Testis (tissue), 3 donors: Measurements from ENCODE around the gene EPB41L4A. TPM values are rescaled to one million over a fixed set of nuclear protein-coding genes. Genes with fewer than 3 reads are reported as not detected.
A peak's percentile ranks its signal among the peaks of the same experiment; 100 is the strongest.
"Not testable (repeated sequence)": the region's sequence is repeated elsewhere in the genome, so short reads cannot be mapped to it uniquely, and the experiment has no call there.

Experiments
- DNase-seq: peaks from one replicate; pipeline ENCODE4 v3.0.0-alpha.2; 2019
- H3K27ac ChIP-seq, 2 donors: fragments of 200-600 bp; sonication (generic); one replicate each; pipeline ENCODE4 v1.5.1; 2019
- H3K27me3 ChIP-seq: fragments of 200-600 bp; sonication (generic); one replicate; pipeline ENCODE4 v1.5.1; 2019
- H3K36me3 ChIP-seq: fragments of 200-600 bp; sonication (generic); one replicate; pipeline ENCODE4 v1.5.1; 2017; ENCODE audit warnings: low read depth; ENCODE audit errors: missing control alignments
- H3K4me1 ChIP-seq: fragments of 200-600 bp; sonication (generic); one replicate; pipeline ENCODE4 v1.5.1; 2019
- H3K4me3 ChIP-seq, 2 donors: fragments of 200-600 bp; sonication (generic); one replicate each; pipeline ENCODE4 v1.5.1; 2017 to 2019
- H3K9me3 ChIP-seq: fragments of 200-600 bp; sonication (generic); one replicate; pipeline ENCODE4 v1.5.1; 2017
- POLR2A ChIP-seq: fragments of 450-650 bp; IDR thresholded peaks from one replicate; pipeline ENCODE4 v1.6.1; 2017; ENCODE audit warnings: antibody characterized with exemption, mild to moderate bottlenecking, moderate library complexity
- WGBS, 2 donors: methylation state at CpG; one replicate each; pipeline ENCODE4 v1.1.5; 2018; 5-methylcytosine and 5-hydroxymethylcytosine counted together
- intact Hi-C: fragments of 100-400 bp; cut with DNase I; formaldehyde crosslinking; loops from one replicate; pipeline ENCODE4 v1.15.1; 2023; ENCODE audit warnings: low total_unique reads
- polyA plus RNA-seq: library from polyadenylated mRNA; stranded (reverse); fragments of 350-450 nt; fragmentation: Illumina TruSeq; extraction: RNeasy Lipid Tissue Mini Kit (QIAGEN cat#74804); gene quantifications from one replicate; pipeline ENCODE4 v1.2.3, GENCODE V29; 2014; ENCODE audit warnings: low read depth, low replicate concordance; ENCODE audit not compliant: insufficient read depth
- total RNA-seq, 2 donors: library from RNA; depleted of rRNA; stranded (reverse); fragments of >200 nt; gene quantifications; one replicate each; pipeline ENCODE4 v1.2.3, GENCODE V29; 2016
- TF ChIP-seq, protein P1 (sequence below), 3 experiments: fragments of 450-650 bp in 2 of 3; fragments of 200-600 bp in 1 of 3; sonication (generic) in 1 of 3; IDR thresholded peaks; one replicate each; pipeline ENCODE4 v1.5.1; 2016 to 2019; ENCODE audit warnings: antibody characterized with exemption in 3 of 3, mild to moderate bottlenecking in 2 of 3, moderate library complexity in 1 of 3

The EPB41L4A gene
- total and polyA plus RNA-seq, 3 donors from 2014 or later, result 9.0 to 23.9 (median 13.3) TPM

DNA sequence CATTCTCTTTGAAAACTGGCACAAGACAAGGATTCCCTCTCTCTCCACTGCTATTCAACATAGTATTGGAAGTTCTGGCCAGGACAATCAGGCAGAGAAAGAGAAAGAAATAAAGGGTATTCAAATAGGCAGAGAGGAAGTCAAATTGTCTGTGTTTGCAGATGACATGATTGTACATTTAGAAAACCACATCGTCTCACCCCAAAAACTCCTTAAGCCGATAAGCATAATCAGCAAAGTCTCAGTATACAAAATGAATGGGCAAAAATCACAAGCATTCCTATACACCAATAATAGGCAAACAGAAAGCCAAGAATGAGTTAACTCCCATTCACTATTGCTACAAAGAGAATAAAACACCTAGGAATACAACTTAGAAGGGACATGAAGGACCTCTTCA lies 21.0 kb upstream of the EPB41L4A start:
- TF ChIP-seq POLR2A, result no peak
- intact Hi-C loops, result no loop called here
- Histone ChIP-seq H3K27me3 (no peaks in the 10 kb centered on the region), H3K27ac (no peak overlapping the region), H3K4me1 (no peaks in the 10 kb centered on the region), H3K36me3 (no peaks in the 10 kb centered on the region), H3K9me3 (no peaks in the 10 kb centered on the region), H3K4me3 (no peak overlapping the region)
- DNase-seq, result no peak
- 91 to 94% methylated on average over 2 of the region's 2 CpGs for WGBS, 2 donors

DNA sequence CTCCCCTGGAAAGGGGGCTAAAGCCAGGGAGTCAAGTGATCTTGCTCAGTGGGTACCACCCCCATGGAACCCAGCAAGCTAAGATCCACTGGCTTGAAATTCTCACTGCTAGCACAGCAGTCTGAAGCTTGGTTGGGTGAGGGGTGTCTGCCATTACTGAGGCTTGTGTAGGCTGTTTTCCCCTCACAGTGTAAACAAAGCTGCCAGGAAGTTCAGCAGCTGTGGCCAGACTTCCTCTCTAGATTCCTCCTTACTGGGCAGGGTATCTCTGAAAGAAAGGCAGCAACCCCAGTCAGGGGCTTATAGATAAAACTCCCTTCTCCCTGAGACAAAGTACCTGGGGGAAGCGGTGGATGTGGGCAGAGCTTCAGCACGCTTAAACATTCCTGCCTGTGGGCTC lies 17.1 kb upstream of the EPB41L4A start:
- Histone ChIP-seq H3K4me1 (no peaks in the 10 kb centered on the region), H3K4me3 (no peak overlapping the region), H3K36me3 (no peaks in the 10 kb centered on the region), H3K27me3 (no peaks in the 10 kb centered on the region), H3K27ac (no peak overlapping the region), H3K9me3 (no peaks in the 10 kb centered on the region)
- intact Hi-C loops, result no loop called here
- WGBS, 2 donors, result 56 to 80% methylated on average over 2 of the region's 2 CpGs
- TF ChIP-seq, protein P1, sequence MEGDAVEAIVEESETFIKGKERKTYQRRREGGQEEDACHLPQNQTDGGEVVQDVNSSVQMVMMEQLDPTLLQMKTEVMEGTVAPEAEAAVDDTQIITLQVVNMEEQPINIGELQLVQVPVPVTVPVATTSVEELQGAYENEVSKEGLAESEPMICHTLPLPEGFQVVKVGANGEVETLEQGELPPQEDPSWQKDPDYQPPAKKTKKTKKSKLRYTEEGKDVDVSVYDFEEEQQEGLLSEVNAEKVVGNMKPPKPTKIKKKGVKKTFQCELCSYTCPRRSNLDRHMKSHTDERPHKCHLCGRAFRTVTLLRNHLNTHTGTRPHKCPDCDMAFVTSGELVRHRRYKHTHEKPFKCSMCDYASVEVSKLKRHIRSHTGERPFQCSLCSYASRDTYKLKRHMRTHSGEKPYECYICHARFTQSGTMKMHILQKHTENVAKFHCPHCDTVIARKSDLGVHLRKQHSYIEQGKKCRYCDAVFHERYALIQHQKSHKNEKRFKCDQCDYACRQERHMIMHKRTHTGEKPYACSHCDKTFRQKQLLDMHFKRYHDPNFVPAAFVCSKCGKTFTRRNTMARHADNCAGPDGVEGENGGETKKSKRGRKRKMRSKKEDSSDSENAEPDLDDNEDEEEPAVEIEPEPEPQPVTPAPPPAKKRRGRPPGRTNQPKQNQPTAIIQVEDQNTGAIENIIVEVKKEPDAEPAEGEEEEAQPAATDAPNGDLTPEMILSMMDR (IDR thresholded peaks at IDR 0.05), result no peak
- no peak for TF ChIP-seq POLR2A
- DNase-seq, result no peak

DNA sequence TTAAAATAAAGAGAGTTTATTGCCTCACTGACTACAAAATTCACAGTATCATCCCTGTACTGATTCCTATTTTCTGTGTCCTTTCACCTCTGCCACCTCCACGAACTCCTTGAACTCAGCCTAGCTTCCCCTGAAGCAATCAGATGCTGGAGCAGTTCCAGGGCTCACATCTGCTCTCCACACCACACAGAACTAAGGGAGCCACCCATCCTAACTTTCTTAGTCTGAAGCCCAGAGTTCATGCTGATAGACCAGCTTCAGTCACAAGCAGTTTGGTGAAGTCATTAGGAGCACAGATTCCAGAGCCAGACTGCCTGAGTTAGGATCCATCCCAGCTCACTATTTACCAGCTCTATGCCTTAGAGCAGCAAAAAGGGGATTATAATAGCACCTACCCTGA lies 15.6 kb upstream of the EPB41L4A start:
- H3K9me3 ChIP-seq, result no peaks in the 10 kb centered on the region
- no peak overlapping the region for H3K4me3 ChIP-seq
- H3K27ac ChIP-seq, result no peak overlapping the region
- no peaks in the 10 kb centered on the region for H3K27me3 ChIP-seq
- no peaks in the 10 kb centered on the region for H3K4me1 ChIP-seq
- no peak for DNase-seq
- intact Hi-C loops, result no loop called here
- no peaks in the 10 kb centered on the region for H3K36me3 ChIP-seq
- 45 to 47% methylated on average over 1 of the region's 1 CpG for WGBS, 2 donors
- TF ChIP-seq, protein P1 (IDR thresholded peaks at IDR 0.05), result no peak
- no peak for TF ChIP-seq POLR2A

DNA sequence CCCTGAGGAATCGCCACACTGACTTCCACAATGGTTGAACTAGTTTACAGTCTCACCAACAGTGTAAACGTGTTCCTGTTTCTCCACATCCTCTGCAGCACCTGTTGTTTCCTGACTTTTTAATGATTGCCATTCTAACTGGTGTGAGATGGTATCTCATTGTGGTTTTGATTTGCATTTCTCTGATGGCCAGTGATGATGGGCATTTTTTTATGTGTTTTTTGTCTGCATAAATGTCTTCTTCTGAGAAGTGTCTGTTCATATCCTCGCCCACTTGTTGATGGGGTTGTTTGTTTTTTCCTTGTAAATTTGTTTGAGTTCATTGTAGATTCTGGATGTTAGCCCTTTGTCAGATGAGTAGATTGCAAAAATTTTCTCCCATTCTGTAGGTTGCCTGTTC lies 7.1 kb upstream of the EPB41L4A start:
- DNase-seq, H3K27ac ChIP-seq, H3K36me3 ChIP-seq, H3K27me3 ChIP-seq, intact Hi-C loops, H3K4me3 ChIP-seq, H3K9me3 ChIP-seq, H3K4me1 ChIP-seq: not testable (repeated sequence)
- WGBS, 2 donors, result 95 to 96% methylated on average over 3 of the region's 3 CpGs

DNA sequence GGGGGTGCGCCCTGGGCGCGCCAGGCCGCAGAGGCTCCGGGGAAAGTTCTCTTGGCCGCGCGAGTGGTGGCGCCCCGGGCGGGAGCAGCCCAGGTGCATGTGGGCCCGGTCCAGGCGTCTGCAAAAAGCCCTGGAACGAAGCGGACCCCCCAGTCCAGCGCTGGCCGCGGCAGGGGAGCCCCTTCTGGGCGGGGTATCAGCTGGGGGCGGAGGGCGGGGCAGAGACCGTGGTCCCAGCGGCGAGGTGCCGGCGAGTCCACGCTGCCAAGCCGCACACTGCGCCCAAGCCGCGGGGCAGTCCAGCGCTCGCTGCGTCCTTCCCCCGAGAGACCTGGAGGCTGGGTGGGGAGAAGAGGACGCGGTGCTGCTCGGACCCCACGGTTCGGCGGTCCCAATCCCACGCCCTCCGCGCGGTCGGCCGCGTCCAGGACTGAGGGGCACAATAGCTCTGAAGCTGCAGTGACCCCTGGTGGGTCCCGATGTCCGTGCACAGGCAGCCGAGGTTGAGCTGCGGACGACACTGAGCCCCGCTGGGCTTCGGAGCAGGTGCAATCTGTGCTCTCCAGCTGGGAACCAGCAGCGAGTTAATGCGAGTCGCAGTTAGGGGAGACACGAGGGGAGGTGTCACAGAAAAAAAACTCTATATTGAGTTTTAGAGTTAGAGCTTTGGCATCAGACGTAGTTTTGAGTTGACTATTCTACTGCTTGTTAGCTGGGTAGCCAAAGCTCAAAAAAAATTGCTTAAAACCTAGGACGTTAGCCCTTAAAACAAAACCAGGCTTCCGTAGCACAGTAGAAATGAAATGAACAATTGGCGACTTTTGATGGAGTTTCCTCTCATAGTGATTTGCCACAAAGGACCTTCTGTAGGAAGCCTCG lies 1.1 kb upstream of the EPB41L4A start:
- H3K27ac ChIP-seq, result peak overlapping the region; percentile 78 to 85
- 2 to 4% methylated on average over 34 to 58 of the region's 64 CpGs for WGBS, 2 donors
- H3K9me3 ChIP-seq, result no peaks in the 10 kb centered on the region
- TF ChIP-seq, protein P1 (IDR thresholded peaks at IDR 0.05), result peak; percentile 65 to 83 (median 74)
- no peak for TF ChIP-seq POLR2A
- H3K36me3 ChIP-seq, result no peaks in the 10 kb centered on the region
- peak; percentile 89 for DNase-seq
- H3K4me3 ChIP-seq, result peak overlapping the region; percentile 70 to 71
- intact Hi-C loops, result no loop called here
- no peaks in the 10 kb centered on the region for H3K27me3 ChIP-seq
- H3K4me1 ChIP-seq, result no peaks in the 10 kb centered on the region
